HCT116 (cell line): ENCODE results near the gene KIRREL3. TPM values are rescaled to one million over a fixed set of nuclear protein-coding genes. Genes with fewer than 3 reads are reported as not detected.

ENCODE experiments used
- ATAC-seq: fragments of 200-7000 bp; cut with Tn5 transposase; 2 replicates; pipeline ENCODE4 v1.9.1; 2020; ENCODE audit warnings: mild to moderate bottlenecking, moderate library complexity
- BruUV-seq: library from RNA; stranded (reverse); fragments of 400-500 nt; replicated peaks from 2 replicates; lab custom pipeline; 2021; lab: Mats Ljungman, UMichigan
- CTCF ChIA-PET: fragments of 300-600 bp; sonication (Branson Sonifier 250); formaldehyde crosslinking; loops from one replicate; lab custom pipeline; 2021; ENCODE audit warnings: antibody characterized with exemption; lab: Charles Lee
- POLR2A ChIA-PET: fragments of 300-600, 350-600 bp; sonication (Branson Sonifier 250); formaldehyde crosslinking; loops from one replicate; lab custom pipeline; 2021; ENCODE audit warnings: antibody characterized with exemption; lab: Charles Lee
- RAD21 ChIA-PET, 2 experiments: fragments of 300-600 bp; sonication (Branson Sonifier 250); formaldehyde crosslinking; loops; one replicate each; lab custom pipeline; 2023; ENCODE audit warnings: low total read pairs in 2 of 2; ENCODE audit not compliant: uncharacterized antibody in 2 of 2, unreplicated experiment in 2 of 2, low non-redundant PET in 1 of 2; lab: Charles Lee
- DNase-seq: peaks from one replicate; pipeline ENCODE4 v3.0.0-alpha.2; 2010; ENCODE audit warnings: low read depth, low spot score
- H2AFZ ChIP-seq: fragments of 200-600 bp; shearing (Covaris generic), sonication (generic); 2 replicates; pipeline ENCODE4 v1.6.1; 2017; ENCODE audit warnings: low read depth, mixed run types, mixed read lengths, antibody characterized with exemption, low read length; ENCODE audit not compliant: poor library complexity, severe bottlenecking
- H3K27ac ChIP-seq: 2 replicates; pipeline ENCODE4 v1.5.1; 2012; ENCODE audit warnings: low read depth, low read length
- H3K27me3 ChIP-seq: fragments of 200-600 bp; sonication (generic); 2 replicates; pipeline ENCODE4 v1.6.1; 2016; ENCODE audit warnings: mixed run types, low read length, mixed read lengths; ENCODE audit not compliant: insufficient read depth
- H3K36me3 ChIP-seq, 2 experiments: fragments of 200-500 bp in 1 of 2; fragments of 200-600 bp in 1 of 2; sonication (Bioruptor generic) in 1 of 2; sonication (generic) in 1 of 2; 2 replicates each; pipeline versions ENCODE4 v1.5.1 to v1.6.1; 2014 to 2016; ENCODE audit warnings: low read length in 2 of 2, inconsistent platforms in 1 of 2, mixed read lengths in 1 of 2, mixed run types in 1 of 2; ENCODE audit not compliant: insufficient read depth in 2 of 2, control insufficient read depth in 1 of 2
- H3K4me1 ChIP-seq, 2 experiments: fragments of 200-600 bp in 1 of 2; sonication (generic) in 1 of 2; 2 replicates each; pipeline versions ENCODE4 v1.5.1 to v1.6.1; 2012 to 2017; ENCODE audit warnings: low read length in 2 of 2, inconsistent platforms in 1 of 2, mild to moderate bottlenecking in 1 of 2, mixed read lengths in 1 of 2, mixed run types in 1 of 2, moderate library complexity in 1 of 2; ENCODE audit not compliant: insufficient read depth in 2 of 2, control insufficient read depth in 1 of 2
- H3K4me2 ChIP-seq: fragments of 200-600 bp; sonication (generic); 2 replicates; pipeline ENCODE4 v1.6.1; 2017; ENCODE audit warnings: mixed run types, low read length, mixed read lengths
- H3K4me3 ChIP-seq, 2 experiments: fragments of 200-600 bp in 1 of 2; sonication (generic) in 1 of 2; replicated peaks in 1 of 2; 2 replicates each; pipeline ENCODE4 v1.5.1; 2011 to 2016; ENCODE audit warnings: low read length in 2 of 2, control low read depth in 1 of 2, low read depth in 1 of 2, mild to moderate bottlenecking in 1 of 2, mixed read lengths in 1 of 2, mixed run types in 1 of 2
- H3K79me2 ChIP-seq: fragments of 200-600 bp; sonication (generic); 2 replicates; pipeline ENCODE4 v1.6.1; 2017; ENCODE audit warnings: mild to moderate bottlenecking, mixed run types, low read length, moderate library complexity, mixed read lengths; ENCODE audit not compliant: insufficient read depth
- H3K9ac ChIP-seq: fragments of 200-600 bp; sonication (generic); 2 replicates; pipeline ENCODE4 v1.6.1; 2016; ENCODE audit warnings: low read length, mixed read lengths
- H3K9me2 ChIP-seq: fragments of 200-600 bp; sonication (generic), shearing (Covaris generic); 2 replicates; pipeline ENCODE4 v1.6.1; 2017; ENCODE audit warnings: mixed run types, mild to moderate bottlenecking, moderate library complexity; ENCODE audit not compliant: insufficient read depth
- H3K9me3 ChIP-seq, 2 experiments: fragments of 200-500 bp in 1 of 2; fragments of 200-600 bp in 1 of 2; sonication (Bioruptor generic) in 1 of 2; sonication (generic) in 1 of 2; 2 replicates each; pipeline ENCODE4 v1.6.1; 2014 to 2017; ENCODE audit warnings: low read length in 2 of 2, mixed read lengths in 2 of 2, inconsistent platforms in 1 of 2, low read depth in 1 of 2, mild to moderate bottlenecking in 1 of 2, mixed run types in 1 of 2, moderate library complexity in 1 of 2; ENCODE audit not compliant: control insufficient read depth in 1 of 2, insufficient read depth in 1 of 2
- H4K20me1 ChIP-seq: fragments of 200-600 bp; sonication (generic), shearing (Covaris generic); 2 replicates; pipeline ENCODE4 v1.6.1; 2017; ENCODE audit warnings: mixed run types, mild to moderate bottlenecking, moderate library complexity; ENCODE audit not compliant: insufficient read depth
- CBX3 ChIP-seq: IDR thresholded peaks from 2 replicates; pipeline ENCODE4 v1.6.1; 2012; ENCODE audit warnings: low read depth
- CTCF ChIP-seq, 3 experiments: fragments of 200-600 bp in 1 of 3; sonication (generic) in 1 of 3; IDR thresholded peaks in 2 of 3; conservative IDR thresholded peaks in 1 of 3; 2 replicates each; pipeline ENCODE4 v1.5.1; 2012 to 2017; ENCODE audit warnings: low read depth in 2 of 3, low read length in 2 of 3, antibody characterized with exemption in 1 of 3, borderline replicate concordance in 1 of 3, control low read depth in 1 of 3, mild to moderate bottlenecking in 1 of 3, mixed read lengths in 1 of 3, mixed run types in 1 of 3, moderate library complexity in 1 of 3; ENCODE audit not compliant: insufficient read depth in 1 of 3
- EGR1 ChIP-seq: IDR thresholded peaks from 2 replicates; pipeline ENCODE4 v1.6.1; 2012; ENCODE audit warnings: low read depth
- ELF1 ChIP-seq: IDR thresholded peaks from 2 replicates; pipeline ENCODE4 v1.6.1; 2012; ENCODE audit warnings: low read depth, borderline replicate concordance
- EZH2phosphoT487 ChIP-seq: fragments of 200-600 bp; IDR thresholded peaks from 2 replicates; pipeline ENCODE4 v1.6.1; 2018; ENCODE audit warnings: antibody characterized with exemption, borderline replicate concordance
- REST ChIP-seq: IDR thresholded peaks from 2 replicates; pipeline ENCODE4 v1.6.1; 2012; ENCODE audit warnings: low read depth
- SP1 ChIP-seq: IDR thresholded peaks from 2 replicates; pipeline ENCODE4 v1.6.1; 2012; ENCODE audit warnings: low read depth
- ZBTB33 ChIP-seq: IDR thresholded peaks from 2 replicates; pipeline ENCODE4 v1.6.1; 2011; ENCODE audit warnings: mild to moderate bottlenecking, low read length, moderate library complexity; ENCODE audit not compliant: insufficient replicate concordance; ENCODE audit errors: extremely low read depth
- intact Hi-C: fragments of 100-400 bp; cut with micrococcal nuclease; formaldehyde crosslinking; loops from 2 replicates; pipeline ENCODE4 v1.10.0; 2022
- total RNA-seq: library from RNA; stranded (reverse); gene quantifications from one replicate; pipeline ENCODE4 v1.2.1, GENCODE V29; 2021; ENCODE audit not compliant: unreplicated experiment

KIRREL3 gene
- total RNA-seq, 1 experiment from 2014 or later: not detected

GRCh38 chr11:127003260-127003981 lies 2.9 kb upstream of the KIRREL3 start:
- Histone ChIP-seq H3K9ac (no peak overlapping the region), H3K4me1 (no peaks in the 10 kb centered on the region), H3K36me3 (no peaks in the 10 kb centered on the region), H2AFZ (no peak overlapping the region), H3K27me3 (no peaks in the 10 kb centered on the region; the same call in 1 of the 2 replicates), H4K20me1 (no peaks in the 10 kb centered on the region), H3K4me2 (no peak overlapping the region), H3K4me3 (no peak overlapping the region), H3K9me3 (no peaks in the 10 kb centered on the region), H3K79me2 (no peaks in the 10 kb centered on the region), H3K27ac (no peak overlapping the region), H3K9me2 (no peaks in the 10 kb centered on the region)
- ChIA-PET CTCF (no interaction called here), RAD21 (no interaction called here), POLR2A (no interaction called here)
- no peak for DNase-seq
- ATAC-seq: no peak
- BruUV-seq: no TSS peak
- TF ChIP-seq EGR1 (no peak), SP1 (no peak), ELF1 (no peak), REST (no peak), CTCF (IDR thresholded peaks at IDR 0.05 in 2 of 3, conservative IDR thresholded peaks at IDR 0.05 in 1 of 3; ENCODE audit: borderline replicate concordance in 1 of 3, insufficient read depth in 1 of 3, low read depth in 2 of 3, low read length in 2 of 3) (no peak), CBX3 (no peak), ZBTB33 (no peak), EZH2phosphoT487 (no peak)
- intact Hi-C loops: no loop called here
